GM12878 (cell line): ENCODE results near the gene SRBD1.

Experiments used
- MTA2 ChIP-seq: fragments of 450-650 bp; IDR thresholded peaks from 2 replicates; pipeline ENCODE4 v1.6.1; 2016; ENCODE audit warnings: low read depth, mild to moderate bottlenecking, moderate library complexity
- POLR2A ChIP-seq: IDR thresholded peaks from 2 replicates; pipeline ENCODE4 v1.6.1; 2011; ENCODE audit warnings: low read depth, mild to moderate bottlenecking, low read length
- SMAD1 ChIP-seq: fragments of 450-650 bp; IDR thresholded peaks from 2 replicates; pipeline ENCODE4 v1.6.1; 2018; ENCODE audit warnings: mild to moderate bottlenecking, low read depth; ENCODE audit not compliant: partially characterized antibody
- YBX1 ChIP-seq: fragments of 450-650 bp; IDR thresholded peaks from 2 replicates; pipeline ENCODE4 v1.6.1; 2016; ENCODE audit warnings: antibody characterized with exemption
- YY1 ChIP-seq: IDR thresholded peaks from 2 replicates; pipeline ENCODE4 v1.6.1; 2011; ENCODE audit warnings: low read depth, mild to moderate bottlenecking, low read length

- TF ChIP-seq YY1 = no peak
- no peak for TF ChIP-seq POLR2A
- no peak for TF ChIP-seq YBX1
- TF ChIP-seq SMAD1 = no peak
- TF ChIP-seq MTA2 = peak; percentile 18; the same call in 1 of the 2 replicates
Measured at GRCh38 chr2:45439788-45440773, 171.0 kb downstream of the SRBD1 start.
